Measurements from ENCODE around the gene OR4K13.

GRCh38 chr14:20008156-20008555, 27.7 kb downstream of the OR4K13 start:
- no peak for TF ChIP-seq CTCF (IDR thresholded peaks at IDR 0.05)
- TF ChIP-seq EZH2 (IDR thresholded peaks at IDR 0.05): no peak

Data from neural progenitor cell (in vitro differentiated cells).